DMS 273 treated with DMSO at 0.1 percent for 48 hours (cell line): ENCODE measurements around the gene PSTPIP1.

ENCODE experiments used
- DNase-seq: peaks from one replicate; lab custom pipeline; 2025; lab: John Stamatoyannopoulos, UW

Gene PSTPIP1

GRCh38 chr15:77030048-77030927, 35.4 kb downstream of the PSTPIP1 start:
- peak; percentile 74 for DNase-seq

DNA sequence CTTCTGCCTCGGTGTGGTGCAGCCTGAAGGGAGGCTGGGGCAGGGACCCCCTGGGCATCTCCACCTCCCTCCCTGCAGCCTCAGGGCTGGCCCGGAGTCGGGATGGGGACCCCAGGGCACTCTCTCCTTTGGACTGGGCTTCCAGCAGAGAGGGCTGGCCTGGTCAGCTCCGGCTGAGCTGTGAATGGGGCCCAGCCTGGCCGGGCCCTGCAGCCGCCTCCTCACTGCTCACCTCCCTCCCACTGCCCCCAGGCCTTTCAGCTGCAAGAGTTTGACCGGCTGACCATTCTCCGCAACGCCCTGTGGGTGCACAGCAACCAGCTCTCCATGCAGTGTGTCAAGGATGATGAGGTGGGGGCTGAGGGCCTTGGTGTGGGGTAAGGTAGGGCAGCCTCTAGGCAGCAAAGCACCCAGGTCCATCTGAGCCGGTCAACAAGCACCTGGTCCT, 36.0 kb downstream of the PSTPIP1 start:
- no peak for DNase-seq

GRCh38 chr15:77031376-77032050, 36.6 kb downstream of the PSTPIP1 start:
- DNase-seq: peak; percentile 12

DNA sequence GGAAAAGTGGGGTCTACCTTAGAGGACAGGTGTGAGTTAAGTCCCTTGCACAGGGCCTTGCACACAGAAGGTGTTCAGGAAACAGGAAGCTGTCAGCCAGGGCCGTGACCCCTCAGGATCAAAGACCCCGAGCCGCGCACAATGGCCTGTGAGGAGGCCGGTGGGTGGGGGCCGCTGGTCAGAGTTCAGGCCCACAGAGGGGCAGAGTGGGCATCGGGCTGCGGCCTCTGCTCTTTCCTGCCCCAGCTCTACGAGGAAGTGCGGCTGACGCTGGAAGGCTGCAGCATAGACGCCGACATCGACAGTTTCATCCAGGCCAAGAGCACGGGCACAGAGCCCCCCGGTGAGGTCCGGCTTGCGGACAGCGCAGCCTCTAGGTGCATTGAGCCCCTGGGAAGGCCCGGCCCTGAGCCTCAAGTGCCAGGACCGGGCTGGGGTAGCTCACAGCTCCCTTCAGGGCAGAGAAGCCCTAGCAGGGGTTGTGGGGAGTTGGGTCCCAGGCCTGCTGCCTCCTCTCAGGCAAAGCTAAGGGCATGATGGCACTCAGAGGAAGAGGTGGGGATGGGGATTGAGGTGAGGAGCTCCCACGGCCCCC, 37.2 kb downstream of the PSTPIP1 start:
- no peak for DNase-seq

- DNase-seq: no peak
These were observed 37.9 kb downstream of the PSTPIP1 start for GRCh38 chr15:77032647-77033416.

DNA sequence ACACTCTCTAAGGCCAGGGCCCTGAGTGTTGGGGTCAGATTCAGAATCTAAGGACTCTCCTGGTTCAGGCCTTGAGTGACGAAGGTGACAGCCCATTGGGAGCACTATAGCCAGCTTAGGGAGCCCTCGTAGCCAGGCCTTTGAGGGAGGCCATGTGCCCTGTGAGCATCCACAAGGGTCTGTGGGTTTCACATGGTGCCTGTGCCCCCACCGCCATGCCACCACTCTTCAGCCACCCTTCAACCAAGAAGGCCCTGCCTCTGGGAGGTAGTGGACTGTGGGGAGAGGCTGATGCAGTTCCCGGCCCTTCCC, 38.4 kb downstream of the PSTPIP1 start:
- no peak for DNase-seq

DNA sequence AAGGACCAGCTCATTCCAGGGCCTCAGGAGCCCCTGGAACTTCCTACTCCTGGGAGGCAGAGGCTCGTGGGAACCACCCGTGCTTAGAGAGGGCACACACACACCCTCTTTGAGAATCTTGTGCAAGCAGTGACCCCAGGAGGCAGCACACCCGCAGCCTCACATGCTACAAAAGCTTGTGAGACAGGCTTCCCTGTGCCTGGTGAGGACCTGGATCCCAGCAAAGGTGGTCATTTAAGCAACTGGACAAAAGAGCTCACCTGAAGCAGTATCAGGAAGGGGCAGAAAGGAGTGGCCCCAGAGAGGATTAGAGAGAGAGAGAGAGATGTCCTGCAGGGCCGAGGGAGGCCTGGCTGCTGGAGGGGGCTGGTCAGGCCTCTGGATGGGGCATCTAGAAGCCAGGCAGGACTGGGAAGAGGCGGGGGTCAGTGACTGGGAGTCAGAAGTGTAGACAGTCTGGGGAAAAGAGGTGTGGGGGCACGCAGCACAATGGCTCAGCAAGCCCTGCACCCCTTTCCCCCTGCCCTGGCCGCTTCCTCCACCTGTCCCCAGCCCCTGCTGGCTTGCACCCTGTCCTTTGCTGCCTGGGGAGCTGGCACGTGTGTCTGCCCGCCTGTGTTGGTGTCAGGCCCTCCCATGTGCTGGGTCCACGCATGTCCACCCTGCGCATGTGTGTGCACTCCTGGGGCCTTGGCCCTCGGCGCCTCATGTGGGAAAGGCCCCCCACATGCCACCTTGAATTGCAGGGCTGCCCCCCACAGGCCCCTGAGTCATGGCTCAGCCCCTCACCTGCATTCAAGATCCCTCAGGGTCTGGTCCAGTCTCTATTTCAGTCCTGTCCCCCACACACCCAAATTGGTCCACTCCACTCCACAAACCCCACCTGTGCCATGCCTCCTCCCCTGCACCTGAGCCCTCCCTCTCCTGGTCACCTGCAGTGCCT, 39.1 kb downstream of the PSTPIP1 start:
- DNase-seq: no peak

- DNase-seq: no peak
These were observed 40.0 kb downstream of the PSTPIP1 start for GRCh38 chr15:77034695-77035489.

DNA sequence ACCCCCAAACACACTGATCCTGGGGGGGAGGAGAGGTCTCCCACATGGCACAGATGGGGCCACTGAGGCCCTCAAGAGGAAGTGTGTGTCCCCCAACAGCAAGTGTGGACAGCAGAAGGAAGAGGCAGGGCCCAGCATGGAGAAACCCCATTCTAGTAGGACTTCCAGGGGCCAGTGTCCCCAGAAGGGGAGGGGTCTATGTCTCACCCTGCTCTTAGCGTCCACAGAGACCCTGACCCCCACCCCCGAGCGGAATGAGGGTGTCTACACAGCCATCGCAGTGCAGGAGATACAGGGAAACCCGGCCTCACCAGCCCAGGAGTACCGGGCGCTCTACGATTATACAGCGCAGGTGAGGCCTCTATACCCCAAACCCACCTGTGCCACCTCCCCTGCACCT, 40.7 kb downstream of the PSTPIP1 start:
- no peak for DNase-seq

- DNase-seq: no peak
These were observed 41.1 kb downstream of the PSTPIP1 start for GRCh38 chr15:77035999-77036471.

DNA sequence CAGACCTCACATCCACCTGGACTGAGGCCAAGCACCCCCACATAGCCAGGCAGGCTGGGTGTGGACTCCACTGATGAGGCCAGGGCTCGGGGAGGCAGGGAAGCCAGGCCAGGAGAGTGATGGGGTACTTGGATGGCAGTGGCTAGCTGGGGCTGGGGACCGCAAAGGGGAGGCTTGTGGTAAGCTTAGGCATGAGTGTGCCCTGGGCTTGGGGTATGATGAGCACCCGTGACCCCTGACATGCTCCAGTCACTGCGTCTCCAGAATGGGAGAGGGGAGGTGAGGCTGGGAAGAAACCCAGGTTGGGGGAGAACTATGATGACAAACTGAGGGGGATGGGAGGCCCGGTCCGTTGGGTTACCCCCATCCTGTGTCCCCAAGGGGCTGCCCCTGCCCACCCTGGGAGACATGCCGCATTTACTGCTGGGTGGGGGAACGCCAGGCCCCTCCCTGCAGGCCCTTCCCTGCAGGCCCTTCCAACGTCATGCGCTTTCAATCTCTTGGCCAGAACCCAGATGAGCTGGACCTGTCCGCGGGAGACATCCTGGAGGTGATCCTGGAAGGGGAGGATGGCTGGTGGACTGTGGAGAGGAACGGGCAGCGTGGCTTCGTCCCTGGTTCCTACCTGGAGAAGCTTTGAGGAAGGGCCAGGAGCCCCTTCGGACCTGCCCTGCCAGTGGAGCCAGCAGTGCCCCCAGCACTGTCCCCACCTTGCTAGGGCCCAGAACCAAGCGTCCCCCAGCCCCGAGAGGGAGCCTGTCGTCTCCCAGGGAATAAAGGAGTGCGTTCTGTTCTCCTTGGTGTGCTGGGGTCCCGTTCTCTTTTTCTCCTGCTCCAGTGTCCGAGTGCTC, 41.8 kb downstream of the PSTPIP1 start:
- no peak for DNase-seq

GRCh38 chr15:77037388-77038209, 42.7 kb downstream of the PSTPIP1 start:
- DNase-seq: no peak

DNA sequence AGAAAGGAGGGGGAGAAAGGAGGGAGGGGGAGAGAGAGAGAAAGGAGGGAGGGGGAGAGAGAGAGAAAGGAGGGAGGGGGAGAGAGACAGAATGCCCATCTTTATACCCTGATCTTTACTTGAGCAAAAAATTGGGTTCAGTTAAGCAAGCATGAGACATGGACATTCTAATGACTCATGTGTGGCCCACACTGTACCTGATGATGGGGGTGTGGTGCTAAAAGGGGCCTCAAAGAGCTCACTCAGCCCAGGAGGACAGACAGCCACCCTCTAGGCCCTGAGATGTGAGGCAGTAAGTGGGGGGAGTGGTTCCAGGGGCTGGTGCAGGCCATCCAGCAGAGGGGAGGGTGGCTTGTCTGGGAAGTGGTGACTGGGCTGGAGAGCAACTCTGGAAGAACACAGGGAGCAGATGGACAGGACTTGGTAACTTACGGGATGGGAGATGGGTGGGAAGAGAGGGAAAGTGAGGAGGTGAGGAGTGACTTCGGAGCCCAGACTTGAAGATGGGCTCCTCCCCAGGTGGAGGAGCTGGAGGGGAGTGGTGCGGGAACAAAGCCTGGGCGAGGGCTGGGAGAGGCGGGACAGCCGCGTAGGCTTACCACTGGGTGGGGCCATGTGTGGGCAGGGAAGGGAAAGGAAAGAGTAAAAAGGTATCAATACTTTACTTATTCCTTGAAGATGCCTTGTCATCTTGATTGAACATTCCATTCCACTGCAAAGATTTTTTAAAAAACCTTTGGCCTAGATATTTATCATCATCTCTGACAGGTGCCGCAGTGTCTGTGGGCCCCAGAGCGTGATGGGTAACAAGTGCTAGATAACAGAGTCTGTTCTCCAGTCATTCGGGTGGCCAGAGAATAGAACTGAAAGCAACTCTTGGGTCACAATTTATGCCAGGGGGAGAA, 43.6 kb downstream of the PSTPIP1 start:
- no peak for DNase-seq

- no peak for DNase-seq
These were observed 44.2 kb downstream of the PSTPIP1 start for GRCh38 chr15:77039217-77039533.

- no peak for DNase-seq
These were observed 44.9 kb downstream of the PSTPIP1 start for GRCh38 chr15:77039848-77040247.

- DNase-seq: no peak
These were observed 45.7 kb downstream of the PSTPIP1 start for GRCh38 chr15:77040673-77041072.

GRCh38 chr15:77042245-77042919, 47.5 kb downstream of the PSTPIP1 start:
- DNase-seq: no peak
